NCI-H524 treated with DMSO at 0.1 percent for 48 hours (cell line): ENCODE results near the gene NEUROG2.
"Not testable (repeated sequence)": the region's sequence is repeated elsewhere in the genome, so short reads cannot be mapped to it uniquely, and the experiment has no call there.

Experiments
- DNase-seq: peaks from one replicate; lab custom pipeline; 2025; lab: John Stamatoyannopoulos, UW

Gene NEUROG2

GRCh38 chr4:112516066-112516470 is at the start of gene NEUROG2:
Gene NEUROG2 (minus strand): TSS chr4:112516180. CDS start chr4:112515475, 705 bp downstream.
- DNase-seq, result no peak

GRCh38 chr4:112564706-112565270 is 48.8 kb upstream of the NEUROG2 start:
- DNase-seq, result no peak

- DNase-seq, result peak; percentile 28
These were observed 47.6 kb upstream of the NEUROG2 start for GRCh38 chr4:112563431-112564200.

- no peak for DNase-seq
These were observed 46.4 kb upstream of the NEUROG2 start for GRCh38 chr4:112562254-112562879.

GRCh38 chr4:112560084-112560483 is 44.1 kb upstream of the NEUROG2 start:
- DNase-seq, result no peak

GRCh38 chr4:112559053-112559452 is 43.1 kb upstream of the NEUROG2 start:
- DNase-seq, result no peak

GRCh38 chr4:112557676-112558411 is 41.9 kb upstream of the NEUROG2 start:
- no peak for DNase-seq

- DNase-seq, result not testable (repeated sequence)
These were observed 38.3 kb upstream of the NEUROG2 start for GRCh38 chr4:112554271-112554670.

GRCh38 chr4:112552668-112553067 is 36.7 kb upstream of the NEUROG2 start:
- no peak for DNase-seq

- no peak for DNase-seq
These were observed 34.7 kb upstream of the NEUROG2 start for GRCh38 chr4:112550728-112551127.

- peak; percentile 49 for DNase-seq
These were observed 30.5 kb upstream of the NEUROG2 start for GRCh38 chr4:112546476-112546875.

GRCh38 chr4:112545346-112545745 is 29.4 kb upstream of the NEUROG2 start:
- DNase-seq, result no peak

GRCh38 chr4:112540695-112541094 is 24.7 kb upstream of the NEUROG2 start:
- no peak for DNase-seq

GRCh38 chr4:112536123-112536522 is 20.1 kb upstream of the NEUROG2 start:
- no peak for DNase-seq

GRCh38 chr4:112532267-112532666 is 16.3 kb upstream of the NEUROG2 start:
- DNase-seq, result no peak

- no peak for DNase-seq
These were observed 15.2 kb upstream of the NEUROG2 start for GRCh38 chr4:112531146-112531545.

GRCh38 chr4:112526061-112526460 is 10.1 kb upstream of the NEUROG2 start:
- DNase-seq, result no peak

- peak; percentile 41 for DNase-seq
These were observed 8.0 kb upstream of the NEUROG2 start for GRCh38 chr4:112523764-112524505.

GRCh38 chr4:112523008-112523721 is 7.2 kb upstream of the NEUROG2 start:
- DNase-seq, result no peak

- DNase-seq, result not testable (repeated sequence)
These were observed 6.5 kb upstream of the NEUROG2 start for GRCh38 chr4:112522431-112522830.
